Thyroid gland (tissue), 4 donors: Measurements from ENCODE around the gene SSX2IP. TPM values are rescaled to one million over a fixed set of nuclear protein-coding genes. Genes with fewer than 3 reads are reported as not detected.
A peak's percentile ranks its signal among the peaks of the same experiment; 100 is the strongest.

Experiments used
- DNase-seq, 2 donors: peaks; one replicate each; pipeline ENCODE4 v3.0.0-alpha.2; 2019
- H3K27ac ChIP-seq, 3 donors: fragments of 200-600 bp; sonication (generic); 1 replicate in 2 of 3; 2 replicates in 1 of 3; pipeline ENCODE4 v1.5.1; 2016 to 2019; ENCODE audit warnings: mild to moderate bottlenecking in 1 of 3, moderate library complexity in 1 of 3
- H3K27me3 ChIP-seq: fragments of 200-600 bp; sonication (generic); one replicate; pipeline ENCODE4 v1.5.1; 2019
- H3K36me3 ChIP-seq, 2 donors: fragments of 200-600 bp; sonication (generic); one replicate each; pipeline ENCODE4 v1.5.1; 2016 to 2019
- H3K4me1 ChIP-seq, 2 donors: fragments of 200-600 bp; sonication (generic); one replicate each; pipeline ENCODE4 v1.5.1; 2017 to 2019
- H3K4me3 ChIP-seq, 3 donors: fragments of 200-600 bp; sonication (generic); replicated peaks in 1 of 3; 1 replicate in 2 of 3; 2 replicates in 1 of 3; pipeline ENCODE4 v1.5.1; 2016; ENCODE audit warnings: mild to moderate bottlenecking in 1 of 3
- H3K9me3 ChIP-seq: fragments of 200-600 bp; sonication (generic); one replicate; pipeline ENCODE4 v1.5.1; 2017
- POLR2A ChIP-seq, 2 donors: fragments of 450-650 bp; IDR thresholded peaks; one replicate each; pipeline ENCODE4 v1.6.1; 2017; ENCODE audit warnings: antibody characterized with exemption in 2 of 2, mild to moderate bottlenecking in 2 of 2, moderate library complexity in 1 of 2
- WGBS, 2 donors: methylation state at CpG; one replicate each; pipeline ENCODE4 v1.1.5; 2017; 5-methylcytosine and 5-hydroxymethylcytosine counted together
- intact Hi-C: fragments of 100-400 bp; cut with DNase I; formaldehyde crosslinking; loops from one replicate; pipeline ENCODE4 v1.15.1; 2023
- total RNA-seq, 4 donors: library from RNA; depleted of rRNA; stranded (reverse); fragments of >200 nt; gene quantifications; one replicate each; pipeline ENCODE4 v1.2.3, GENCODE V29; 2016
- TF ChIP-seq, protein P1 (sequence below), 6 experiments: fragments of 200-600 bp in 3 of 6; fragments of 450-650 bp in 3 of 6; sonication (generic) in 3 of 6; IDR thresholded peaks; one replicate each; pipeline ENCODE4 v1.5.1; 2016 to 2019; ENCODE audit warnings: antibody characterized with exemption in 6 of 6, mild to moderate bottlenecking in 2 of 6, inconsistent platforms in 1 of 6, moderate library complexity in 1 of 6

Gene SSX2IP
- total RNA-seq, 4 donors from 2014 or later: 9.0 to 11.4 (median 9.5) TPM

GRCh38 chr1:84698151-84699110 lies 8.2 kb upstream of the SSX2IP start:
- intact Hi-C loops: no loop called here

DNA sequence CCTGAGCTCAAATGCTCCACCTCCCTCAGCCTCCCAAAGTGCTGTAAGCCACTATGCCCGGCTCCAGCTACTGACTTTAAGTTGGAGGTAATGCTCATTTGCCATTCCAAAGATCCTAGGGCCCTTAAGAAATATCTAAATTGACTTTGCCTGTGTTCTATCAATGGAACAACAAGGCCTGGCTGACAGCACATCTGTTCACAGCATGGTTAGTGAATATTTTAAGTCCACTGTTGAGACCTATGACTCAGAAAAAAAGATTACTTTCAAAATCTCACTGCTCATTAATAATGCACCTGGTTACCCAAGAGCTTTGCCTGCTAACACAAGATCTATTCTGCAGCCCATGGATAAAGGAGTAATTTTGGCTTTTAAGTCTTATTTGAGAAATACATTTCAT lies 3.5 kb upstream of the SSX2IP start:
- Histone ChIP-seq H3K27ac (no peak overlapping the region), H3K36me3 (no peaks in the 10 kb centered on the region), H3K4me3 (no peak overlapping the region), H3K9me3 (no peaks in the 10 kb centered on the region), H3K27me3 (no peaks in the 10 kb centered on the region), H3K4me1 (peaks cover 15% of the 10 kb centered on the region in 2 donors)
- intact Hi-C loops: no loop called here
- DNase-seq: no peak
- WGBS, 2 donors: 94 to 100% methylated on average over 1 of the region's 1 CpG
- TF ChIP-seq, protein P1, sequence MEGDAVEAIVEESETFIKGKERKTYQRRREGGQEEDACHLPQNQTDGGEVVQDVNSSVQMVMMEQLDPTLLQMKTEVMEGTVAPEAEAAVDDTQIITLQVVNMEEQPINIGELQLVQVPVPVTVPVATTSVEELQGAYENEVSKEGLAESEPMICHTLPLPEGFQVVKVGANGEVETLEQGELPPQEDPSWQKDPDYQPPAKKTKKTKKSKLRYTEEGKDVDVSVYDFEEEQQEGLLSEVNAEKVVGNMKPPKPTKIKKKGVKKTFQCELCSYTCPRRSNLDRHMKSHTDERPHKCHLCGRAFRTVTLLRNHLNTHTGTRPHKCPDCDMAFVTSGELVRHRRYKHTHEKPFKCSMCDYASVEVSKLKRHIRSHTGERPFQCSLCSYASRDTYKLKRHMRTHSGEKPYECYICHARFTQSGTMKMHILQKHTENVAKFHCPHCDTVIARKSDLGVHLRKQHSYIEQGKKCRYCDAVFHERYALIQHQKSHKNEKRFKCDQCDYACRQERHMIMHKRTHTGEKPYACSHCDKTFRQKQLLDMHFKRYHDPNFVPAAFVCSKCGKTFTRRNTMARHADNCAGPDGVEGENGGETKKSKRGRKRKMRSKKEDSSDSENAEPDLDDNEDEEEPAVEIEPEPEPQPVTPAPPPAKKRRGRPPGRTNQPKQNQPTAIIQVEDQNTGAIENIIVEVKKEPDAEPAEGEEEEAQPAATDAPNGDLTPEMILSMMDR (IDR thresholded peaks at IDR 0.05): no peak
- TF ChIP-seq POLR2A (IDR thresholded peaks at IDR 0.05): no peak

More at GRCh38 chr1:84698151-84699110, 8.2 kb upstream of the SSX2IP start:
- Histone ChIP-seq H3K27ac (peak overlapping the region; percentile 37 to 61 (median 58)), H3K36me3 (no peaks in the 10 kb centered on the region), H3K4me3 (no peak overlapping the region), H3K4me1 (peaks cover 12 to 14% of the 10 kb centered on the region in 2 donors), H3K27me3 (no peaks in the 10 kb centered on the region), H3K9me3 (no peaks in the 10 kb centered on the region)
- TF ChIP-seq POLR2A (IDR thresholded peaks at IDR 0.05): no peak
- TF ChIP-seq, protein P1 (IDR thresholded peaks at IDR 0.05): no peak
- peak; percentile 46 to 50 for DNase-seq
- WGBS, 2 donors: 29 to 32% methylated on average over 2 of the region's 2 CpGs

- Histone ChIP-seq H3K4me3 (no peak overlapping the region), H3K9me3 (no peaks in the 10 kb centered on the region), H3K27ac (no peak overlapping the region), H3K27me3 (no peaks in the 10 kb centered on the region), H3K36me3 (no peaks in the 10 kb centered on the region), H3K4me1 (peaks cover 7% of the 10 kb centered on the region in 2 donors)
- intact Hi-C loops: no loop called here
- TF ChIP-seq POLR2A (IDR thresholded peaks at IDR 0.05): no peak
- TF ChIP-seq, protein P1 (IDR thresholded peaks at IDR 0.05): no peak
- WGBS, 2 donors: 77 to 94% methylated on average over 2 of the region's 2 CpGs
- DNase-seq: no peak
These were observed 2.7 kb upstream of the SSX2IP start for GRCh38 chr1:84693005-84693404.

GRCh38 chr1:84692391-84692790 lies 2.1 kb upstream of the SSX2IP start:
- 95 to 96% methylated on average over 6 of the region's 6 CpGs for WGBS, 2 donors
- Histone ChIP-seq H3K4me3 (no peak overlapping the region), H3K27ac (no peak overlapping the region), H3K4me1 (peaks cover 6 to 7% of the 10 kb centered on the region in 2 donors), H3K9me3 (no peaks in the 10 kb centered on the region), H3K27me3 (no peaks in the 10 kb centered on the region), H3K36me3 (no peaks in the 10 kb centered on the region)
- intact Hi-C loops: no loop called here
- DNase-seq: no peak
- TF ChIP-seq, protein P1 (IDR thresholded peaks at IDR 0.05): no peak
- TF ChIP-seq POLR2A (IDR thresholded peaks at IDR 0.05): no peak
